ENCODE measurements around the gene C1orf105. TPM values are rescaled to one million over a fixed set of nuclear protein-coding genes. Genes with fewer than 3 reads are reported as not detected.

C1orf105 gene
- total RNA-seq, 1 experiment from 2014 or later: not detected

DNA sequence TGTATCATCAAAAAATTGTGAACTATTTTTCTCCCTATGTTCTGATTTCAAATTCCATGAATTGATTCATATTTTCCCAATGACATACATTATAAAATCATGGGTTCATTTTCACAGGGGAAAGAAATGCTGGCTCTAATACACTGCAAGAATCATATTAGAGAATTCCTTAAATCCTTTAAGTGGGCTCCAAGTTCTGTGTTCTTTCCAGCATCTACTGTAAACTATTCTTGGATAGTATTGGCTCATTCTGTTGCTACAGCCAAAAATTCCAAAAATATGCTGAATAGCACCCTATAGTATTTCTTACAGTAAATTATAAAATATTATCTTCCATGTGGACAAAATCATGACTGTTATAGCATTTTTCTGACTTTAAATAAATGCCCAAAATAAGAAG, 19.0 kb upstream of the C1orf105 start (continued):
- TF ChIP-seq, protein P1, sequence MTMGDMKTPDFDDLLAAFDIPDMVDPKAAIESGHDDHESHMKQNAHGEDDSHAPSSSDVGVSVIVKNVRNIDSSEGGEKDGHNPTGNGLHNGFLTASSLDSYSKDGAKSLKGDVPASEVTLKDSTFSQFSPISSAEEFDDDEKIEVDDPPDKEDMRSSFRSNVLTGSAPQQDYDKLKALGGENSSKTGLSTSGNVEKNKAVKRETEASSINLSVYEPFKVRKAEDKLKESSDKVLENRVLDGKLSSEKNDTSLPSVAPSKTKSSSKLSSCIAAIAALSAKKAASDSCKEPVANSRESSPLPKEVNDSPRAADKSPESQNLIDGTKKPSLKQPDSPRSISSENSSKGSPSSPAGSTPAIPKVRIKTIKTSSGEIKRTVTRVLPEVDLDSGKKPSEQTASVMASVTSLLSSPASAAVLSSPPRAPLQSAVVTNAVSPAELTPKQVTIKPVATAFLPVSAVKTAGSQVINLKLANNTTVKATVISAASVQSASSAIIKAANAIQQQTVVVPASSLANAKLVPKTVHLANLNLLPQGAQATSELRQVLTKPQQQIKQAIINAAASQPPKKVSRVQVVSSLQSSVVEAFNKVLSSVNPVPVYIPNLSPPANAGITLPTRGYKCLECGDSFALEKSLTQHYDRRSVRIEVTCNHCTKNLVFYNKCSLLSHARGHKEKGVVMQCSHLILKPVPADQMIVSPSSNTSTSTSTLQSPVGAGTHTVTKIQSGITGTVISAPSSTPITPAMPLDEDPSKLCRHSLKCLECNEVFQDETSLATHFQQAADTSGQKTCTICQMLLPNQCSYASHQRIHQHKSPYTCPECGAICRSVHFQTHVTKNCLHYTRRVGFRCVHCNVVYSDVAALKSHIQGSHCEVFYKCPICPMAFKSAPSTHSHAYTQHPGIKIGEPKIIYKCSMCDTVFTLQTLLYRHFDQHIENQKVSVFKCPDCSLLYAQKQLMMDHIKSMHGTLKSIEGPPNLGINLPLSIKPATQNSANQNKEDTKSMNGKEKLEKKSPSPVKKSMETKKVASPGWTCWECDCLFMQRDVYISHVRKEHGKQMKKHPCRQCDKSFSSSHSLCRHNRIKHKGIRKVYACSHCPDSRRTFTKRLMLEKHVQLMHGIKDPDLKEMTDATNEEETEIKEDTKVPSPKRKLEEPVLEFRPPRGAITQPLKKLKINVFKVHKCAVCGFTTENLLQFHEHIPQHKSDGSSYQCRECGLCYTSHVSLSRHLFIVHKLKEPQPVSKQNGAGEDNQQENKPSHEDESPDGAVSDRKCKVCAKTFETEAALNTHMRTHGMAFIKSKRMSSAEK (CRISPR knock-in tag; IDR thresholded peaks at IDR 0.05; ENCODE audit: borderline replicate concordance): no peak
- TF ChIP-seq, protein P2, sequence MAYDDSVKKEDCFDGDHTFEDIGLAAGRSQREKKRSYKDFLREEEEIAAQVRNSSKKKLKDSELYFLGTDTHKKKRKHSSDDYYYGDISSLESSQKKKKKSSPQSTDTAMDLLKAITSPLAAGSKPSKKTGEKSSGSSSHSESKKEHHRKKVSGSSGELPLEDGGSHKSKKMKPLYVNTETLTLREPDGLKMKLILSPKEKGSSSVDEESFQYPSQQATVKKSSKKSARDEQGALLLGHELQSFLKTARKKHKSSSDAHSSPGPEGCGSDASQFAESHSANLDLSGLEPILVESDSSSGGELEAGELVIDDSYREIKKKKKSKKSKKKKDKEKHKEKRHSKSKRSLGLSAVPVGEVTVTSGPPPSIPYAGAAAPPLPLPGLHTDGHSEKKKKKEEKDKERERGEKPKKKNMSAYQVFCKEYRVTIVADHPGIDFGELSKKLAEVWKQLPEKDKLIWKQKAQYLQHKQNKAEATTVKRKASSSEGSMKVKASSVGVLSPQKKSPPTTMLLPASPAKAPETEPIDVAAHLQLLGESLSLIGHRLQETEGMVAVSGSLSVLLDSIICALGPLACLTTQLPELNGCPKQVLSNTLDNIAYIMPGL (CRISPR knock-in tag; IDR thresholded peaks at IDR 0.05): no peak
- TF ChIP-seq, protein P3, sequence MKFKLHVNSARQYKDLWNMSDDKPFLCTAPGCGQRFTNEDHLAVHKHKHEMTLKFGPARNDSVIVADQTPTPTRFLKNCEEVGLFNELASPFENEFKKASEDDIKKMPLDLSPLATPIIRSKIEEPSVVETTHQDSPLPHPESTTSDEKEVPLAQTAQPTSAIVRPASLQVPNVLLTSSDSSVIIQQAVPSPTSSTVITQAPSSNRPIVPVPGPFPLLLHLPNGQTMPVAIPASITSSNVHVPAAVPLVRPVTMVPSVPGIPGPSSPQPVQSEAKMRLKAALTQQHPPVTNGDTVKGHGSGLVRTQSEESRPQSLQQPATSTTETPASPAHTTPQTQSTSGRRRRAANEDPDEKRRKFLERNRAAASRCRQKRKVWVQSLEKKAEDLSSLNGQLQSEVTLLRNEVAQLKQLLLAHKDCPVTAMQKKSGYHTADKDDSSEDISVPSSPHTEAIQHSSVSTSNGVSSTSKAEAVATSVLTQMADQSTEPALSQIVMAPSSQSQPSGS (CRISPR knock-in tag; IDR thresholded peaks at IDR 0.05; ENCODE audit: borderline replicate concordance, low read depth): no peak
- no peak for TF ChIP-seq NFATC4 (CRISPR knock-in tag; IDR thresholded peaks at IDR 0.05)
- no peak for TF ChIP-seq NR2C2 (CRISPR knock-in tag; IDR thresholded peaks at IDR 0.05)
- no peak for TF ChIP-seq KAT7 (CRISPR knock-in tag; IDR thresholded peaks at IDR 0.05; ENCODE audit: borderline replicate concordance)
- no peak for TF ChIP-seq NFYB (CRISPR knock-in tag; conservative IDR thresholded peaks at IDR 0.05; ENCODE audit: low read depth)
- TF ChIP-seq CREM (CRISPR knock-in tag; IDR thresholded peaks at IDR 0.05): no peak
- TF ChIP-seq, protein P4, sequence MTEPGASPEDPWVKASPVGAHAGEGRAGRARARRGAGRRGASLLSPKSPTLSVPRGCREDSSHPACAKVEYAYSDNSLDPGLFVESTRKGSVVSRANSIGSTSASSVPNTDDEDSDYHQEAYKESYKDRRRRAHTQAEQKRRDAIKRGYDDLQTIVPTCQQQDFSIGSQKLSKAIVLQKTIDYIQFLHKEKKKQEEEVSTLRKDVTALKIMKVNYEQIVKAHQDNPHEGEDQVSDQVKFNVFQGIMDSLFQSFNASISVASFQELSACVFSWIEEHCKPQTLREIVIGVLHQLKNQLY (CRISPR knock-in tag; IDR thresholded peaks at IDR 0.05): no peak
- no peak for TF ChIP-seq HMGA2 (CRISPR knock-in tag; IDR thresholded peaks at IDR 0.05)
- no peak for TF ChIP-seq NFE2L1 (CRISPR knock-in tag; IDR thresholded peaks at IDR 0.05)
- no peak for TF ChIP-seq OVOL2 (CRISPR knock-in tag; IDR thresholded peaks at IDR 0.05; ENCODE audit: borderline replicate concordance)
- TF ChIP-seq SOX15 (CRISPR knock-in tag; IDR thresholded peaks at IDR 0.05): no peak

DNA sequence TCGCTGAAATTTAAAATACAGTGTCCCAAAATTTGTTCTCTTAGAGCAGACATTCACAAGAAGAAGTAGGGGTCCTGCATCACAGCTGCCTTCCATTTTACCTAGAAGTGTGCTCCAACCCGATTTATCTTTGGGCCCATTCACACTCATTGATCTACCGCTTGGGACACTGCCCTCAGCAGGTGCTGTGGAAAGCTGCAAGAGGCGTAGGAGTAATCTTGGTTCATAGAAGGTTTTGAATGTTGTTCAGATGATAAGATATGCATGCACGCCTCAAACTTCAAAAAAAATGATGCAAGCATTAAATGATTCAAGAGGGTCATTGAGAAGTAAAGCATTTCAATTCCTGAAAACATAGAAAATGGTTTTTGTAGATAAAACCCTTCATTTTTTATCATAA, 18.6 kb upstream of the C1orf105 start:
- no peak overlapping the region for H3K4me3 Mint-ChIP-seq
- no peak overlapping the region for H3K27ac Mint-ChIP-seq
- H3K9me3 Mint-ChIP-seq: no peaks in the 10 kb centered on the region
- TF ChIP-seq ZNF138 (CRISPR knock-in tag; conservative IDR thresholded peaks at IDR 0.05) (no peak), SMAD4 (CRISPR knock-in tag; IDR thresholded peaks at IDR 0.05) (no peak), EMX1 (CRISPR knock-in tag; IDR thresholded peaks at IDR 0.05) (no peak)
- TF ChIP-seq, protein P5, sequence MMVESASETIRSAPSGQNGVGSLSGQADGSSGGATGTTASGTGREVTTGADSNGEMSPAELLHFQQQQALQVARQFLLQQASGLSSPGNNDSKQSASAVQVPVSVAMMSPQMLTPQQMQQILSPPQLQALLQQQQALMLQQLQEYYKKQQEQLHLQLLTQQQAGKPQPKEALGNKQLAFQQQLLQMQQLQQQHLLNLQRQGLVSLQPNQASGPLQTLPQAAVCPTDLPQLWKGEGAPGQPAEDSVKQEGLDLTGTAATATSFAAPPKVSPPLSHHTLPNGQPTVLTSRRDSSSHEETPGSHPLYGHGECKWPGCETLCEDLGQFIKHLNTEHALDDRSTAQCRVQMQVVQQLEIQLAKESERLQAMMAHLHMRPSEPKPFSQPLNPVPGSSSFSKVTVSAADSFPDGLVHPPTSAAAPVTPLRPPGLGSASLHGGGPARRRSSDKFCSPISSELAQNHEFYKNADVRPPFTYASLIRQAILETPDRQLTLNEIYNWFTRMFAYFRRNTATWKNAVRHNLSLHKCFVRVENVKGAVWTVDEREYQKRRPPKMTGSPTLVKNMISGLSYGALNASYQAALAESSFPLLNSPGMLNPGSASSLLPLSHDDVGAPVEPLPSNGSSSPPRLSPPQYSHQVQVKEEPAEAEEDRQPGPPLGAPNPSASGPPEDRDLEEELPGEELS (CRISPR knock-in tag; IDR thresholded peaks at IDR 0.05): no peak
- TF ChIP-seq, protein P6, sequence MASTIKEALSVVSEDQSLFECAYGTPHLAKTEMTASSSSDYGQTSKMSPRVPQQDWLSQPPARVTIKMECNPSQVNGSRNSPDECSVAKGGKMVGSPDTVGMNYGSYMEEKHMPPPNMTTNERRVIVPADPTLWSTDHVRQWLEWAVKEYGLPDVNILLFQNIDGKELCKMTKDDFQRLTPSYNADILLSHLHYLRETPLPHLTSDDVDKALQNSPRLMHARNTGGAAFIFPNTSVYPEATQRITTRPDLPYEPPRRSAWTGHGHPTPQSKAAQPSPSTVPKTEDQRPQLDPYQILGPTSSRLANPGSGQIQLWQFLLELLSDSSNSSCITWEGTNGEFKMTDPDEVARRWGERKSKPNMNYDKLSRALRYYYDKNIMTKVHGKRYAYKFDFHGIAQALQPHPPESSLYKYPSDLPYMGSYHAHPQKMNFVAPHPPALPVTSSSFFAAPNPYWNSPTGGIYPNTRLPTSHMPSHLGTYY (CRISPR knock-in tag; IDR thresholded peaks at IDR 0.05): no peak
- TF ChIP-seq, protein P7, sequence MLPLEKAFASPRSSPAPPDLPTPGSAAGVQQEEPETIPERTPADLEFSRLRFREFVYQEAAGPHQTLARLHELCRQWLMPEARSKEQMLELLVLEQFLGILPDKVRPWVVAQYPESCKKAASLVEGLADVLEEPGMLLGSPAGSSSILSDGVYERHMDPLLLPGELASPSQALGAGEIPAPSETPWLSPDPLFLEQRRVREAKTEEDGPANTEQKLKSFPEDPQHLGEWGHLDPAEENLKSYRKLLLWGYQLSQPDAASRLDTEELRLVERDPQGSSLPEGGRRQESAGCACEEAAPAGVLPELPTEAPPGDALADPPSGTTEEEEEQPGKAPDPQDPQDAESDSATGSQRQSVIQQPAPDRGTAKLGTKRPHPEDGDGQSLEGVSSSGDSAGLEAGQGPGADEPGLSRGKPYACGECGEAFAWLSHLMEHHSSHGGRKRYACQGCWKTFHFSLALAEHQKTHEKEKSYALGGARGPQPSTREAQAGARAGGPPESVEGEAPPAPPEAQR (CRISPR knock-in tag; IDR thresholded peaks at IDR 0.05): no peak
- H3K4me1 Mint-ChIP-seq: peaks cover 24% of the 10 kb centered on the region
- peak; percentile 87 for ATAC-seq
- H3K27me3 Mint-ChIP-seq (ENCODE audit: low read depth): no peaks in the 10 kb centered on the region
- H3K36me3 Mint-ChIP-seq: no peaks in the 10 kb centered on the region
- ChIA-PET CTCF (interaction anchor here (0.5 to 2.4 kb wide), 10 partner anchors 11 to 620 kb away, joined by 3 to 7 read pairs (median 4); partner anchors contain the start of gene METTL13), POLR2A (no interaction called here)
- peak; percentile 26 for DNase-seq (ENCODE audit: low spot score)
